Measurements from ENCODE around the gene POLR2A.
A peak's percentile ranks its signal among the peaks of the same experiment; 100 is the strongest.

The POLR2A gene

DNA sequence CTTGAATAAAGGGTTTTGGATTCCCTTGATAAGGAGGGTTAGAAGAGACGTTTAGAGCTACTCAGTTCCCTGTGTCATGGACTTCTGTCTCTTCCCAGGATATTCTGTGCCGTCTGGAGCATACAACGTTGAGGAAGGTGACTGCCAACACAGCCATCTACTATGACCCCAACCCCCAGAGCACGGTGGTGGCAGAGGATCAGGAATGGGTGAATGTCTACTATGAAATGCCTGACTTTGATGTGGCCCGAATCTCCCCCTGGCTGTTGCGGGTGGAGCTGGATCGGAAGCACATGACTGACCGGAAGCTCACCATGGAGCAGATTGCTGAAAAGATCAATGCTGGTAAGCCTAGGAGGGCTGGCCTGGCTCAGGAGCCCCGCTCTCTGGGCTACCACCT lies 24.7 kb downstream of the POLR2A start:
- no peak for DNase-seq

DNA sequence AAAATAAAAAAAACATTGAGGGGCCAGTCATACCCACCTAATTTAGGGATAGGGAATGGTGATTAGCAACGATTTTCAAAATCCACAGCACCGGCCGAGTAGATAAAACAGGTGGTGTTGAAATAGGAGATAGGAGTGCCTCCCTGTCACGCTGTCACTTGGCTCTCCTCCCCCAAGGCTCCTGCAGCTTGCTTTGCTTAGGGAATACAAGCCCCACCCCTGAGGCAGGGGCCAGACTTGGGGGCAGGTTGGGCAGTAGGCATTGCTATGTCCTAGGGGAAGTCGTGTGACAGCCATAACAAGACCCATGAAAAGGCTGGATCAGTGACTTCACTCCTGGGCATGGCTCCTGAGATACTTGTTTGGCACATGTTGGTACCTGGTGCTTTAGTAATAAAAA lies 25.8 kb downstream of the POLR2A start:
- no peak for DNase-seq

DNA sequence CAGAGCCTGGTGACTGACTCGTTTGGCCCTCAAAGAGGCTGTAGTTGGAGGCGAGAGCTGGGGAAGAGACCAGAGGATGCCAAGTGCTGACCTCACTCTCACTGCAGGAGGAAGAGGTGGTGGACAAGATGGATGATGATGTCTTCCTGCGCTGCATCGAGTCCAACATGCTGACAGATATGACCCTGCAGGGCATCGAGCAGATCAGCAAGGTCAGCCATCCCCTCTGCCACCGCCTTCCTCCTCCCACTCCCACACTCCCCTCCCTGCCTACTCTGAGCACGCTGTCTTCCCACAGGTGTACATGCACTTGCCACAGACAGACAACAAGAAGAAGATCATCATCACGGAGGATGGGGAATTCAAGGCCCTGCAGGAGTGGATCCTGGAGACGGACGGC lies 26.9 kb downstream of the POLR2A start:
- no peak for DNase-seq

DNA sequence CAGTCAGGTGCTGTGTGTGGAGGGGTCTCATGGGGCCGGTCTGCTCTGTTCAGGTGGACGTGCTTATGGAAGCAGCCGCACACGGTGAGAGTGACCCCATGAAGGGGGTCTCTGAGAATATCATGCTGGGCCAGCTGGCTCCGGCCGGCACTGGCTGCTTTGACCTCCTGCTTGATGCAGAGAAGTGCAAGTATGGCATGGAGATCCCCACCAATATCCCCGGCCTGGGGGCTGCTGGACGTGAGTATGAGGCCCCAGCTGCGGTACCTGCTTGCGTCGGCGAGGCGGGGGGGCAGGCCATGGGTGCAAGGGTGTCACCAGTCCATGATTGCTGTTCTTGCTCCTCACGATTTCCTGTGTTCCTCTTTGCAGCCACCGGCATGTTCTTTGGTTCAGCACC lies 27.9 kb downstream of the POLR2A start:
- DNase-seq = no peak

DNA sequence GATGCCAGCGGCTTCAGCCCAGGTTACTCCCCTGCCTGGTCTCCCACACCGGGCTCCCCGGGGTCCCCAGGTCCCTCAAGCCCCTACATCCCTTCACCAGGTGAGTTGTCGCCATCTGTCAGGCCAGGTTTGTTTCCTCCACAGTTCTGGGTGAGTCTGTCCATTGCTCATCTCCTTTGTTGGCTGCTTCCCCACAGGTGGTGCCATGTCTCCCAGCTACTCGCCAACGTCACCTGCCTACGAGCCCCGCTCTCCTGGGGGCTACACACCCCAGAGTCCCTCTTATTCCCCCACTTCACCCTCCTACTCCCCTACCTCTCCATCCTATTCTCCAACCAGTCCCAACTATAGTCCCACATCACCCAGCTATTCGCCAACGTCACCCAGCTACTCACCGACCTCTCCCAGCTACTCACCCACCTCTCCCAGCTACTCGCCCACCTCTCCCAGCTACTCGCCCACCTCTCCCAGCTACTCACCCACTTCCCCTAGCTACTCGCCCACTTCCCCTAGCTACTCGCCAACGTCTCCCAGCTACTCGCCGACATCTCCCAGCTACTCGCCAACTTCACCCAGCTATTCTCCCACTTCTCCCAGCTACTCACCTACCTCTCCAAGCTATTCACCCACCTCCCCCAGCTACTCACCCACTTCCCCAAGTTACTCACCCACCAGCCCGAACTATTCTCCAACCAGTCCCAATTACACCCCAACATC lies 28.8 kb downstream of the POLR2A start:
- DNase-seq = no peak

DNA sequence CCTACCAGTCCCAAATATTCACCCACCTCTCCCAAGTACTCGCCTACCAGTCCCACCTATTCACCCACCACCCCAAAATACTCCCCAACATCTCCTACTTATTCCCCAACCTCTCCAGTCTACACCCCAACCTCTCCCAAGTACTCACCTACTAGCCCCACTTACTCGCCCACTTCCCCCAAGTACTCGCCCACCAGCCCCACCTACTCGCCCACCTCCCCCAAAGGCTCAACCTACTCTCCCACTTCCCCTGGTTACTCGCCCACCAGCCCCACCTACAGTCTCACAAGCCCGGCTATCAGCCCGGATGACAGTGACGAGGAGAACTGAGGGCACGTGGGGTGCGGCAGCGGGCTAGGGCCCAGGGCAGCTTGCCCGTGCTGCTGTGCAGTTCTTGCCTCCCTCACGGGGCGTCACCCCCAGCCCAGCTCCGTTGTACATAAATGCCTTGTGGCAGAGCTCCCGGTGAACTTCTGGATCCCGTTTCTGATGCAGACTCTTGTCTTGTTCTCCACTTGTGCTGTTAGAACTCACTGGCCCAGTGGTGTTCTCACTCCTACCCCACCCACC lies 29.8 kb downstream of the POLR2A start:
- no peak for DNase-seq

DNA sequence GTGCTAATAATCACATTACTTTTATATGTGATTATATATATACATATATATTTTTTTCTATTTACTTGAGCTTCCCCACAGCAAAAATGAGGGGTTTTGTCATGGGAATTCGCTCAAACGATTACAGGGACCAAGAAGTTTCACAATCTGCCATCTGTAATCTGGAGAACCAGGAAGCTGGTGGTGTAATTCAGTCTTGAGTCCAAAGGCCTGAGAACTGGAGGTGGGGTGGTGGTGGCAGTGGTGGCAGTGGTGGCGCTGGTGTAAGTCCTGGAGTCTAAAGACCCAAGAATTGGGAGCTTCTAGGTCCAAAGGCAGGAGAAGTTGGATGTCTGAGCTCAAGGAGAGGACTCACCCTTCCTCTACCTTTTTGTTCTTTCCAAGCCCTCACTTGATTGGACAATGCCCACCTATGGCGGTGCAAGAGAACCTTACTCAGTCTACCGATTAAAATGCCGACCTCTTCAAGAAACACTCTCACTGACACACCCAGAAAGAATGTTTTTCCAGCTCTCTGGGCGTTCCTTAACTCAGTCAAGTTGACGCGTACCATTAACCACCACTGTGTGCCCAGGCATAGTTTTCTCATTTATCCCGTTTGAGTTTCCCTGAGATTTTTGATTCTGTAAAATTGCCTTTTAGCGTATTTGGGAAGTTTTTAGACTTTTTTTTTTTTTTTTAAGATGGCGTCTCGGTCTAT lies 31.9 kb downstream of the POLR2A start:
- no peak for DNase-seq

DNA sequence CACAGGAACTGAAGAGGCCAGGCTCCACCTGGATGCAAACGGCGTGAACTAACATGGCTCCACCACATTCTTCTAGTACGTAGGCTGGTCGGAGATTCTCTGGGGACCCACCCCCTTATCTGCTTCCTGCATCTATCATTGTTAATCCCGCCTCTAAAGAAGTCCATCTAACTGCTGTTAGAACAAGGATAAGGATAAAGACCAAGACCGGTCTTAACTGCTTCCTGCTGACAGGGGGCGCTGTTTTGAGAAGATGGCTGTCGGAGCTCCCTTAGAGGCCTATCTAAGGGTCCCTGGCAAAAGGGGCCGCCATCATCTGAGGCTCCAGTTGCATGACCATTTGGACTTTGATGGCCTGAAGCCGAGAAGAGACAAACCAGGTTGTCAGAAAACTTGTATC lies 38.9 kb downstream of the POLR2A start:
- DNase-seq = peak; percentile 56

DNA sequence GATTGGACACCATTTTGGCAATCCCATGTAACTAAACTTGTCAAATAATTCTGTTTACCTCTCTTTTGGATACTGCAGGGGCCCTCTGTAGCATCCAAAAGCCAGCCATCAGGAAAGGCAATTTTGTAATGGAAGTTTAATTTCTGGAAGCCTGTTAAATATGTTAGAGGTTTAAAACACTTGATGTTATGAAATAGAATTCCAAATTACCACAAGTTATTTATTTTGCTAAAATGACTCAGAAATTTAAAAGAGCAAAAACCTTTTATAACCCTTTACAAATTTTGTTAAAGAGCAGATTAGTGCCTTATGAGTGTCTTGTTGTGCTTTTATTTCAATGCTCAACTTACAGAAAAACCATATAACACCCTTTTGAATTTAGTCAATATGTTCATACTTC lies 44.7 kb downstream of the POLR2A start:
- DNase-seq = no peak

DNA sequence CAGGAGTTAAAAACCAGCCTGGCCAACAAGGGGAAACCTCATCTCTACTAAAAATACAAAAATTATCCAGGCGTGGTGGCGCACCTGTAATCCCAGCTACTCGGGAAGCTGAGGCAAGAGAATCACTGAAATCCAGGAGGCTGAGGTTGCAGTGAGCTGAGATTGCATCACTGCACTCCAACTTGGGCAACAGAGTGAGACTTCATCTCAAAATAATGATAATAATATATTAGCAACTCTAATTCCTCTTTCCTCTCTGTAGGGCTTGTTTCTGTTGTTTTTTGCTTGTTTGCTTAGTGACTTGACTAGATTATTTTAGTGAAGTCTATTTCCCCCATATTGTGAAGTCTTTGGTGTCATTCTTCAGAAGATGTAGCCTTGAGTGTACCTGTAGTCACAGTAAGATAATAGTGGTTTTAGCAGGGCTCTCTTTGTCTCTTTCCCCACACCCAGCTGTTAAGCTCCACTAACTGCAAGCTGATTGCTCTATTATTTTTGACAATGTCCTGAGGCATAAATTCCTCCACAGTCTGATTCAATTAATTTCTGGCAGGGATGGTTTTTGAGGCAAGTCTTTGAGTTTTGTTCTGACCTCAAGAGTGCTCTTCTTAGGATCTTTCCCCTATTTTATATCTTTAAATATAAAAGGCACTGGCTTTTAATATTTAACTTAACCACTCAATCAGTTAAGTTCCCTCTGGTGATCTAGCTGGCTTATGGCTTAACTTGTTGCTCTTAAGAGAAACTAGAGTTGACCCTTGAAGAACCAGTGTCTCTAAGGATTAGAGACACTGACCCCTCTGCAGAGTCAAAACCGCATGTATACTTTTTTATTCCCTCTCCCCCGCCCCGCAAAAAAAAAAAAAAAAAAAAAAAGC lies 46.1 kb downstream of the POLR2A start:
- DNase-seq = no peak

DNA sequence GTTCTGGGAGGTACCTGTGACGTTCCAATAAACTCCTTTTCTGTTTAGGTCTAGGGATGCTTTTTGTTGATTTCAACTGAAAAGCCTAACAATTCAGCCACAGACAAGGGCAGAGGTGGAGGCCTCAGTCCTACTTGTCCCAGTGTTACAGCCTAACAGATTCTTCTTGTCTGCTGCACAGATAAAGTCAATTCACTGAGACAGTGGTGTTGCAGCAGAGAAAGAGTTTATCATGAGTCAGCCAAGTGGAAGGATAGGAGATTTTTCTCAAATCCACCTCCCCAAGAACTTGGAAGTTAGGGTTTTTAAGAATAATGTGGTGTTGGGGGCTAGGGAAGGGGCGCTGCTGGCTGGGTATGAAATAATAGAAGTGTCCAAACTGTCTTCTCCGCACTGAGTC lies 53.9 kb downstream of the POLR2A start:
- DNase-seq = no peak

DNA sequence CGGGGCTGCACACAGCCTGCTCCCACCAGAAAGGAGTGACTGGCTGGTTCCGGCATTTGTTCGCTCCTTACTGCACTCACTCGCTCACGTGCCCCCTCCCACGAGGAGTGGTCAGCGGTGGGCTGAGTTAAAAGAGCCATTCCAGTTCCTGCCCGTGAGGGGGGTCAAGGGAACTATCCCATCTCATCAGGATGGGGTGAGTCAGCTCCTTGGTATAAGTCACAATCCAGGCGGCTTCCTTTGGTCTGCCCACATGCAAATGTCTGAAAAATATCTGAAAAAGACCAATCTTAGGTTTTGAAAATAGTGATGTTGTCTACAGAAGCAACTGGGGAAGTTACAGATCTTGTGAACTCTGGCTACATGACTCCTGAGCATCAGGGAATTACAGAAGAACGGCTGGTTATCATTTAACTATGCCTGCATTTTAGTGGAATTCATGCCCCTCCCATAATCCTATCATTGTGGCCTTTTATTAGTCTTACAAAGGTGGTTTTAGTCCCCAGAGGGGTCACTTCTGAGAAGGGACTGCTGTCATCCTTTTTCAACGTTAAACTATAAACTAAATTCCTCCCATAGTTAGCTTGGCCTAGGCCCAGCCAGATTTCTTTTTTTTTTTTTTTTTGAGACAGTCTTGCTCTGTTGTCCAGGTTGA lies 54.9 kb downstream of the POLR2A start:
- no peak for DNase-seq

DNA sequence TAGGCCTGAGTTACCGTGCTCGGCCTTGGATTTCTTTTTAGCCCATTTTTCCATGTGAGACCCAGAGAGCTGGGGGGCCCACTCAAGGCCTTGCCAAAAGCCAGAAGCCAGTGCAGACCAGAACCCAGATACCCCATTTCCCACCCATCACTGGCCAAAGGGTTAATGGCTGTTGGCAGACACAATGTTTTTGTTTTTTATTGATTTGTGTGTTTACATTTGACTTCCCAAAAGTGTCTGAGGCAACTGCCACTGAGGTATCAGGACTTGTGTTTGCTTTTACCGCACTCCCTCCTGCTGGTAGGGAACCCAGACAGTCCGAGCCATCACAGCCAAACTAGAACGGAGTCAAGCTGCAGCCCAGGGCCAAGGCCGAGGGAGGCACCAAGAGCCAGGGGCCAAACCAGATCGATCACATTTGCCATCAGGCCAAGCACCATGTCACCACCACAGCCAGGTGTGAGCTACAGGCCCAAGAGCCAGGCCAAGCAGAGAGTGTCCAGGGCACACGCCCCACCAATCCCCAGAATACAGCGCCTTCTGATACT lies 57.0 kb downstream of the POLR2A start:
- DNase-seq = no peak

DNA sequence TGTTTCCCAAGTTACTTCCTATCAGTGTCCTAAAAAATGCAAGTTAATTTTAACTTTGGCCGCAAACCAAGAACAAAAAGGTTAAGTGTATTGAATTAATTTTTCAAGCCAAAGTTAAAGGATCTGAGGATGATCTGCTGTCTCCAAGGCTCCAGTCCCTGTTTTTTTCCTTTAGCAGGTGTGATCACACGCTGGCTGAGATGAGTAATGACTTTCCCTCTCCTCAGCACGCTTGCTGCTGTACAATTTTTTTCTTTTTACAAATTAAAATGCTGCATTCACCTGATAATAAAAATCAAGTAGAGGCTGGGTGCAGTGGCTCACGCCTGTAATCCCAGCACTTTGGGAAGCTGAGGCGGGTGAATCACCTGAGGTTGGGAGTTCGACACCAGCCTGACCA lies 60.7 kb downstream of the POLR2A start:
- no peak for DNase-seq

DNA sequence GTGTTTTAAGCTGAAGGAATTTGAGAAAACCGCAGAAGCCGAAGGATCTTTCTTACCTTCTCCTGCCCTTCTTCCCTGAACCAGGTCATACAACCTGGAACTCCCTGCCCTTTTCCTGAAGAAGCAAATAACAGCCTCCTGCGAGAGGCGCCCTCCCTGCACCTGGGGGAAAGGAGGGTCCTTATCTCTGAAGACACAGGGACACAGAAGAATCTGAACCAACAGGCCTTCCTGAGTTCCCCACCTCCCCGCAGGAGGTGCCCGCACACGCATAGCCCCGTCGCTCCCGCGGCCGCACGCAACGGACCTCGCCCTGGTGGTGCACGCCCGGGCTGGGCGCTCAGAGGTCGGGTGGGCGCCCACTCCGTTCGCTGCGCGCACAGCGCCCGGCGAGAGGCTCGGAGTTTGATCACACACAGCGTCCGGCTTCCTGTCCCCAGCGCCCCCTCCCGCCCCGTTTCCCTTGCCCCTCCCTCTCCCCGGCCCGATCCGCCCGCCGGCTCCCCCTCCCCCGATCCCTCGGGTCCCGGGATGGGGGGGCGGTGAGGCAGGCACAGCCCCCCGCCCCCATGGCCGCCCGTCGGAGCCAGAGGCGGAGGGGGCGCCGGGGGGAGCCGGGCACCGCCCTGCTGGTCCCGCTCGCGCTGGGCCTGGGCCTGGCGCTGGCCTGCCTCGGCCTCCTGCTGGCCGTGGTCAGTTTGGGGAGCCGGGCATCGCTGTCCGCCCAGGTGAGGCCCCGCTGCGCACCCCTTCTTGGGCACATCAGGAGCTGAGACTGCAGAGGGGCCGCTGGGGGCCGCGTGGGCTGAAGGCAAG lies 64.6 kb downstream of the POLR2A start, which contains the start of gene TNFSF12:
Gene TNFSF12, plus strand, starts transcription at position 474 of the 816 bp plus-strand sequence. Its CDS starts 96 bp downstream, at position 570.
- DNase-seq = peak; percentile 68

All from DMS53 (cell line).